HG02981 (cell line): ENCODE data around the gene PPP1R7.

Experiments
- ATAC-seq: cut with Tn5 transposase; IDR thresholded peaks from one replicate; pipeline ENCODE4 v1.9.1; 2021; ENCODE audit warnings: mild to moderate bottlenecking, moderate library complexity; ENCODE audit not compliant: unreplicated experiment

Gene PPP1R7

DNA sequence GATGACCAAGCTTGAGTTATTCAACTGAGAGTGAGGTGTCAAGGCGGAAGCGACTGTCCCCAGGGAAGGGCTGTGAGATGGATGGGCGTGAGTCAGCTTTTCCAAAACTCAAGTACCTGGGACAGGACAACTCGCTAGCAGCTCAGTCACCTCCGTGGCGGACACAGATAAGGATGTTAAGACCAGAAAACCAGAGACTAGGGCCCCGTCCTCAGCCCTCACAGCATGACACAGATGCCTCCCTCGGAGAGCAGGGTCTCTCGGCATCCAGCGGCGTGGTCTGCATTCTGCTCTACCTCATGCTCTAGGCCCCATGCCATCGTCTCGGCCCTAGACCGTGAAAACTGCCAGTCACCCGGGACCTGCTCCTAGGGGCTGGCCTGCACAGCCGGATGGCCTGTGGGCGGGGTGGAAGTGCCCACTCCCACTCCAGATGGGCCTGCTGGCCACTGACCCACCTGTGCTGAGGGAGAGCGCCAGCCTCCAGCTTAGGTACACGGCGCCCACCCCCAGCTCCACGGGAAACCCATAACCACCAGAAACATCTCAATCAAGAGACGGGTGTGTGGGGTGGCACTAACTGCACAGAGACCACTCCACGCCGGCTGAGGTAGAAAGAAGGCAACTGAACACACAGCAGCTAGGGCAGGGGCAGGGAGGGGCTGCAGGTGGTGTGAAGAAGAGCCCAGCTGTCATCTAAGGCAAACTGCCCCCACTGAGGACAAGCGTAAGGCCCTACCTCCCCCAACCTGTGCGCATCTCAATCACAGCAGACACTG lies 78.0 kb downstream of the PPP1R7 start:
- no peak for ATAC-seq

DNA sequence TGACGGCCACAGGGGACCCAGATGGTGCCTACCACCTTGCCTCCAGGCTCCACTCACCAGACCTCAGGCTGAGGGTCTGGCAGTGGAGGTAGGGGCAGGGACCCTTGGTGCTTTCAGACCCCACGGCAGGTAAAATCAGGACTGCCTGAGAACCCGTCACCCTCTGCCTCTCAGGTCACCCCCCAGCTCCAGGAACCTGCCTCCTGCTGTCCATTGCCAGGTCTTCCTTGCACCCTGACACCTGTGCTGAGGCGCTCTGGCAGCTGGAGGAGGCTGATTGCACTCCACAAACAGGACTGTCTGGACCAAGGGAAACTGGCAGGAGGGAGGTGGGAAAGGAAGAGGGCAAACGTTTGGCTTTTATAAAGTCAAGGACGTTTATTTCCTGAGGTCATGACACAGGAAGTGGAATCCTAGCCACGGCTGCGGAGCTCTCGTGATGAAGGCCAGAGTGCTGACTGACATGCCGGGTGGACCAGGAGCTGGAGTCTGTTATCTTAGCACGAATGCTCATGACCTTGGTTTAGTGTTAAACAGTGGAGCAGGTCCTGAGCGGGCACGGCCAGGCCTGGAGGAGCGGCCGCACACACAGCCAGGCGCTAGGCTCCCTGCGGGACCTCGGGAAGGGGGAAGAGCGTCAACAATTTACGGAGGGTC lies 78.7 kb downstream of the PPP1R7 start:
- no peak for ATAC-seq

DNA sequence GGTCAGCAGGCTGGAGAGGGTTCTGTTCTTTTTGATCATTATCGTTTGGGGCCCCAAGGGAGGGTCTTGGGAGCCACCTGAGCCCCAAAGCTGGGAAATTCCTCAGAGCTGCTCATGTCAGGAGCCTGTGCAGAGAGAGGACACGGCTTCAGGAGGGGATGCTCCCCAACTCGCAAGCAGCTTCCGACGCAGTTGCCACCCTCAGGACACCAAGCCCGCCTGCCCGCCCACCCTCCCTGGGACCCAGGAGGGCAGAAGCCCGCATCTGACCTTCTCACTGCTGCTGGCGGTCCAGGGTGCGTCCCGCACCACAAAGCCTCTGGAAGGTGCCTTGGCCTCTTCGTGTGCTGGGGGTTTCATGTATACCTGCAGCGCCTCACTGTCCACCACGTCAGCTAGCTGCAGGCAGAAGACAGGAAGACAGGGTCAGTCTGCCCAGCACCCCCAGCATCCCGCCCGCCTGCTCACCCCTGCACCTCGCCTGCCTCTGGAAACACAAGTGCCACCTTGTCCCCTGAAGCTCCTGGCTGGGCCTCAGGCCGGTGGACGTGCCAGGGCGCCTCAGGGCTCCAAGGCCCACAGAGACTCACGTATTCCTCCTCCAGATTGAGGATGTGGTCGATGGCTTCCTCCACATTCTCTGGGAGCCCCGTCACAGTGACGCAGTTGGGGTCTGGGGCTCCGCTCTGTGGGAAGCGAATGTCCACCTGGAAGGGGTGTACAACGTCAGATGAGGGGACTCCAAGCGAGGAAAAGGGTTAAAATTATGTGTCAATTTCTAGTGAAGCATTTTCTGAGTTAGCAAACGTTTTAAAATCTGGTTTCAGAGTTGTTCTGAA lies 79.5 kb downstream of the PPP1R7 start:
- ATAC-seq: no peak

DNA sequence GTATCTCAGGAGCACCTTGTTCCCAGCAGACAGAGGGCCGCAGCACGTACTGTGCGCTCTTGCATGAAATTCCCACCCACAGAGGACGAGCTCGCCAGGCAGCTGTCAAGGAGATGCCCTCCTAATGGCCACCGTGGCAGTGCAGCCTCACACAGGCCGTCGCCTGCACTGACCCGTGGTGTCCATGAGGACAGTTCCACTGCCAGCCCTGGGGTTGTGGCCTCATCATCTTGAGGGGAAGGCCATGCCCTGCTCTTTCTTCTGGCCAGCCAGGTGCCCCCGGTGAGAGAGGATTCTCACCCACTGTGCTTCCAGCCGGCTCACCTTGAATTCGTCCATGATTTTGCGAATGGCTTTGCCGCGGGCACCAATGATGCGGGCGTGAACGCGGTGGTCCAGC lies 80.2 kb downstream of the PPP1R7 start:
- ATAC-seq: no peak

- no peak for ATAC-seq
Observed at GRCh38 chr2:241232736-241233575, 82.7 kb downstream of the PPP1R7 start.
